HG03460 (cell line): ENCODE data around the gene CDKN2C.
"Not testable (repeated sequence)": the region's sequence is repeated elsewhere in the genome, so short reads cannot be mapped to it uniquely, and the experiment has no call there.

Experiments used
- ATAC-seq: cut with Tn5 transposase; IDR thresholded peaks from one replicate; pipeline ENCODE4 v1.9.1; 2021; ENCODE audit not compliant: unreplicated experiment

The CDKN2C gene

GRCh38 chr1:50978144-50978851, 8.3 kb downstream of the CDKN2C start:
- peak; percentile 39 for ATAC-seq

GRCh38 chr1:50978852-50979781, 9.1 kb downstream of the CDKN2C start:
- ATAC-seq: no peak

DNA sequence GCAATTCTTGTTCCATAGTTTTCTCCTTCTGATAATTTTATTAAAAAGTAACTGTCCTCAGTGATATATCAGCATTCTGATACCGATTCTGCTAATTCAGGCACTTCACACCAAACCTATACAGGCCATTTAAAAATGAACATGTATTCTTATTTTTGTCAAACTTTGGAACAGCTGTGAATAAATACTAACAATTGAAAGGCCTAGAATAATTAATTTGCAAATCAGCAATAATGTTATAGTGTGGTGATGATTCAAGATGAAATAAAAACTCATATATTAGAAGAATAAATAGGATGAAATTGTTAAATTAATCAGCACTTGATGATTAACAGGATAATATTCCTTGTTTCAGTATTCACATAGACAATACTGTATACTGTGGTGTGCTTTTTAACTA, 9.9 kb downstream of the CDKN2C start:
- no peak for ATAC-seq

DNA sequence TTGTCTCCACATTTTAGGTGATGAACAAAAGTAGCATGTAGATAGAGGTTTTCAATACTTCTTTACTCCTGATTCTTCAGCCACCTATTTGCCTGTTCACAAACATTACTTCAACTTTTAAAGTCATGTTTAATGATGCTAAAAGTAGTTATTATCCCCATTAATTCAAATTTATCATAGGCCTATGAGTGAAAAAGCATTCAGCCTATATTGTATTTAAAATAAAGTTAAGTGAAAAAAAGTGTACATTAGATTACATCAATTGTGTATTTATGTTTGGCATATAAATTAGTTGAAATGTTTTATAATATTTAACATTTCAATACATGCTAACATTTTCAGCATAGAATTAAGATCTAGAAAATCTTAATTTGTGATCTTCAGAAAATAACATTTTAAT, 10.5 kb downstream of the CDKN2C start:
- ATAC-seq: no peak

DNA sequence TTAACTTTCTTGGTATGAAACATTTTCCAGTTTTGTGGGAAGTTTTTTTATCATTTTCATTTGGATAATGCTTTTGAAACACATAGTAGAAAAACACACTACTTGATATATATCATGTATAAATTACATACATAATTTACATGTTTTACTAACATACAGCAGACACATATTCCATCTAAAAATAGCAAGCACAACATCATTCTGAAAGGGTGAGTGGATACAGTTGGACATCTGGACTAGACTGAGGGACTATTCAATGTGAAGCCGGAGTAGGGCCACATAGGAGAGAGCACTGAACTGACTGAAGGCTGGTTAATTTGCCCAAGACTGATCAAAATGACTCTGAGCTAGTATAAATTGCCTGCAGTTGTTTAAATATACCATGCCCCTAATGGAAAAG, 11.7 kb downstream of the CDKN2C start:
- ATAC-seq: no peak

- no peak for ATAC-seq
Observed at GRCh38 chr1:50982611-50983010, 12.6 kb downstream of the CDKN2C start.

DNA sequence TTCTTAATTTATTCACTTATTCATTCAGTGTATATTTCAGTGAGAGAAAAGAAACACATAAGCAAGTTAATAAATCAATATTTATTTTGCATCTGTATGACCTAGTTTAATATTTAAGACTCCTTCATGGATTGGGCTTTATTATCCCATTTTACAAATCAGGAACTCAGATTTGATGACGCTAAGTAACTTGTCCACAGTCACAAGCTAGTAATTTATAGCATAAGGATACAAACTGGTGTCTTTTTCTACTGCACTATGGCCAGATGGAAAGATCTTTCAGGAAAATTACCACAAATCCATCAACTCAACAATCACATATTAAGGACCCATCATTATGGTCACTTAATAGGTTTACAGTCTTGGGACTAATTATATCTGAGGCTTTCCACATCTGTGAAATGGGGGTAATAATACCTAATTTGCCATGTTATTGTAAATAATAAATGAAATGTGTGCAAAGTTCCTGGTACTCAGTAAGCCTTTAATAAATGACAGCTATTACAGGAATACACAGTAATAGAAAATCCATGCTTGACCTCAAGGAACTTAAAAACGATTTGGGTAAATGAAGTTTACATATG, 13.3 kb downstream of the CDKN2C start:
- ATAC-seq: no peak

GRCh38 chr1:50985094-50985493, 15.0 kb downstream of the CDKN2C start:
- no peak for ATAC-seq

- no peak for ATAC-seq
Observed at GRCh38 chr1:50986653-50987052, 16.6 kb downstream of the CDKN2C start.

- no peak for ATAC-seq
Observed at GRCh38 chr1:50989694-50990093, 19.6 kb downstream of the CDKN2C start.

DNA sequence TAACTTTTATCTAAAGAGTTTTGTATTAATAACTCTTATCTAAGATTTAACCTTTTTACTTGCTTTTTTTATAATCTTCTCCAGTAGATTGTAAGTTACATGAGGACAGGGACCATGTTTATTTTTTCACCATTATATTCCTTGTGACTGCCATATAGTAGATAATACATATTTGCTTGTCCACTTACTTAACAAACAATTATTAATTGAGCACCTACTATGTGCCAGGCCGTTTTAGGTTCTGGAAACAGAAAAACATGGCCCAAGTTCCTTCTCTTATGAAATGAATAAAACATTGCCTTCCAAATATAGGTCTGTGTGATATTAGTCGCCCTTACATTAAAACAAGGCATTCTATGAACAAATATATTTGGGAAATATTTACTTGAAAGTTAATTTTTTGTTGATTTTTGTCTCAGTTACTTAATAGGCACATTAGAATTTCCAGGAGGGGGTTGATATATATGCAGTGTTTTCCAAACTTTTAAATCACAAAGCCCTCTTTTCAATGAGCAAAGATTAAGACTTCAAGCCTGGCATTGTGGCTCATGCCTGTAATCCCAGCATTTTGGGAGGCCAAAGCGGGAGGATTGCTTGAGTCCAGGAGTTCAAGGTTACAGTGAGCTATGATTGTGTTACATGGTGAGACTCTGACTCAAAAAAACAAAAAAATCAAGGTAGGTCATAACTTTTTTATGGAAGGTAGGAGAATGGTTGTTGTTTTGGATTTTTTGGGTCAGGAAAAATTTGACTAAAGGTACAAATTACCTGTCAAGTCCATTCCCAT, 22.7 kb downstream of the CDKN2C start:
- no peak for ATAC-seq

GRCh38 chr1:50993645-50994044, 23.6 kb downstream of the CDKN2C start:
- ATAC-seq: no peak

DNA sequence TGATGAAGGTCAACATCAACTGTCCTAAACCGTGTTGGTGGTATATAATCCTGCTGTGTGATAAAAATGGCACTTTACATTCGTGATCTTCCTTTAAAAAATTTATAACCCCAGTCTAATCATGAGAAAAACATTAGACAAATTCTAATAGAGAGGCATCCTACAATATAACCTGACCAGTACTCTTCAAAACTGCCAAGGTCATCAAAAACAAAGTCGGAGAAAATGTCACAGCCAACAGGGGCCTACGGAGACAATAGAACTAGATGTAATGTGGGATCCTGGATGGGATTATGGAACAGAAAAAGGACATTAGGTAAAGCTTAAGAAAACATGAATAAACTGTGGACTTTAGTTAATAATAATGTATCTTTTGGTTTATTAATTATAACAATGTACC, 25.0 kb downstream of the CDKN2C start:
- ATAC-seq: no peak

- ATAC-seq: no peak
Observed at GRCh38 chr1:50995651-50996050, 25.6 kb downstream of the CDKN2C start.

- ATAC-seq: no peak
Observed at GRCh38 chr1:50996083-50996482, 26.0 kb downstream of the CDKN2C start.

GRCh38 chr1:50999375-50999774, 29.3 kb downstream of the CDKN2C start:
- ATAC-seq: not testable (repeated sequence)

DNA sequence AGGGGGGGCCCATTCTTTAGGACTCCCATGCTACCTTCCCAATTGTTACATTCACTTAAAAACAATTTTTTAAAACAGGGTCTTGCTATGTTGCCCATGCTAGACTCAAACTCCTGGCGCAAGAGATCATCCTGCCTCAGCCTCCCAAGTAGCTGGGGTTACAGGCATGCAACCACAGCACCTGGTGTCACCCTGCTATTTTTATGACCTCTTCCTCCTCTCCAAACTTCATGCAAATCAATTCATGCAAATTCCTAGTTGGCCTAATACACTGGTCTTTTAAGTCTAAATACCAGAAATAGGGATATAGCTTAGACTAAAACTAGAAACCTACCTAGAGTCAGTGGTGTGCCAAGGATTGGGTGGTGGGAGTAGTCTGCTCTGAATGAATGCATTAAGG, 30.1 kb downstream of the CDKN2C start:
- peak; percentile 82 for ATAC-seq

GRCh38 chr1:51000651-51001050, 30.6 kb downstream of the CDKN2C start:
- ATAC-seq: peak; percentile 35

DNA sequence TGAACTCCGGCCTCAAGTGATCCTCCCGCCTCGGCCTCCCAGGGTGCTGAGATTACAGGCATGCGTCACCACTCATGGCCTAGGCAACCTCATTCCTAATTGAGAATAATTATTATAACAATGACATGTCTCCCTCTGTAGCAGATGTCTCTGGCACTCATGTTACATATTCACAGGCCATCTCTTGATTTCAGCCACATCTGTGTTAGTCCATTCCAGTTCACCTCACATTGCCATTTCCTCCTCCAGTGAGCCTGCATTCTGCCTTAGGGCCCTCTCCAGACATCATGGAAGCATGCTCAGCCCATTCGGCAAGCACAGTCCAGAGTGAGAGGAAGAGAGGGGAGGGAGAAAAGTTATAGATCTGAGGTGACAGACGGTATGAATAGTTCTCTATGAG, 32.5 kb downstream of the CDKN2C start:
- no peak for ATAC-seq

DNA sequence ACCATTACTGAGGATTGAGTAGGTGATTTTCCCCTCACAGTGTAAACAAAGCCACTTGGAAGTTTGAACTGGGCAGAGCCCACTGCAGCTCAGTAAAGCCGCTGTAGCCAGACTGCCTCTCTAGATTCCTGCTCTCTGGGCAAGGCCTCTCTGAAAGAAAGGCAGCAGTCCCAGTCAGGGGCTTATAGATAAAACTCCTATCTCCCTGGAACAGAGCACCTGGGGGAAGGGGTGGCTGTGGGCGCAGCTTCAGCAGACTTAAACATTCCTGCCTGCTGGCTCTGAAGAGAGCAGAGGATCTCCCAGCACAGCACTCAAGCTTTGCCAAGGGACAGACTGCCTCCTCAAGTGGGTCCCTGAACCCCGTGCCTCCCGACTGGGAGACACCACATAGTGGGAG, 35.5 kb downstream of the CDKN2C start:
- not testable (repeated sequence) for ATAC-seq

DNA sequence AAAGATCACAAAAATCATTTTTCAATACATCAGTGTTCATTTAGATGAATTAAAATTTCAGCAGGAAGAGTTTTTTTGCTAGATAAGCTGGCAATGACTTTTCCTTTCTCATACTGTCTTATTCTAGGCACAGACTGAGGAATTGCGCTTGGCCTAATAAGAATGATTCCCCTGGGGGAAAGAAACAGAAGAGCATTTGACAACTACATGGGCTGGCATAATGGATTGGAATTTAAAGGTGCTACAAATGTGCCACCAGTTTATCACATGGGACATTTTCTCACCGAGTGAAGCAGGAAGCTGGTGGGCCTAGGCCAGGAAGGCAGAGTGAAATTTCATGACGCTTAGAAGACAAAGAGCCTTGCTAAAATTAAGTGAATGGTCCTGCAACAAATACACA, 39.3 kb downstream of the CDKN2C start:
- no peak for ATAC-seq
